Ishikawa (cell line): ENCODE measurements around the gene NRXN3.

Experiments used
- CEBPB ChIP-seq: IDR thresholded peaks from 2 replicates; pipeline ENCODE4 v1.6.1; 2012
- CREB1 ChIP-seq: IDR thresholded peaks from 2 replicates; pipeline ENCODE4 v1.6.1; 2012; ENCODE audit warnings: low read depth
- EGR1 ChIP-seq: IDR thresholded peaks from 2 replicates; pipeline ENCODE4 v1.6.1; 2012
- EP300 ChIP-seq: IDR thresholded peaks from 2 replicates; pipeline ENCODE4 v1.6.1; 2012; ENCODE audit warnings: borderline replicate concordance
- FOXM1 ChIP-seq: IDR thresholded peaks from 2 replicates; pipeline ENCODE4 v1.6.1; 2012; ENCODE audit warnings: low read depth, borderline replicate concordance
- MAX ChIP-seq: IDR thresholded peaks from 2 replicates; pipeline ENCODE4 v1.6.1; 2012
- NFIC ChIP-seq: IDR thresholded peaks from 2 replicates; pipeline ENCODE4 v1.6.1; 2012
- RAD21 ChIP-seq: IDR thresholded peaks from 2 replicates; pipeline ENCODE4 v1.6.1; 2012; ENCODE audit warnings: low read depth
- REST ChIP-seq: IDR thresholded peaks from 2 replicates; pipeline ENCODE4 v1.6.1; 2012; ENCODE audit warnings: low read depth, mild to moderate bottlenecking
- TAF1 ChIP-seq: IDR thresholded peaks from 2 replicates; pipeline ENCODE4 v1.6.1; 2012; ENCODE audit warnings: low read depth, mild to moderate bottlenecking
- TCF12 ChIP-seq: IDR thresholded peaks from 2 replicates; pipeline ENCODE4 v1.6.1; 2012; ENCODE audit warnings: low read depth
- TEAD4 ChIP-seq: IDR thresholded peaks from 2 replicates; pipeline ENCODE4 v1.6.1; 2012
- USF1 ChIP-seq: IDR thresholded peaks from 2 replicates; pipeline ENCODE4 v1.6.1; 2012
- YY1 ChIP-seq: IDR thresholded peaks from 2 replicates; pipeline ENCODE4 v1.6.1; 2012; ENCODE audit warnings: low read depth
- ZBTB7A ChIP-seq: IDR thresholded peaks from 2 replicates; pipeline ENCODE4 v1.6.1; 2012; ENCODE audit warnings: low read depth

The NRXN3 gene

GRCh38 chr14:79298373-79298772 lies 1128.2 kb downstream of the NRXN3 start:
- TF ChIP-seq TCF12 (no peak), RAD21 (no peak), USF1 (no peak), NFIC (no peak), REST (no peak), TEAD4 (no peak), FOXM1 (no peak), ZBTB7A (no peak), EP300 (no peak), TAF1 (no peak)

GRCh38 chr14:79299162-79299561 lies 1129.0 kb downstream of the NRXN3 start:
- no peak for TF ChIP-seq NFIC
- TF ChIP-seq YY1: no peak
- no peak for TF ChIP-seq ZBTB7A
- no peak for TF ChIP-seq MAX
- no peak for TF ChIP-seq REST
- TF ChIP-seq CREB1: no peak
- no peak for TF ChIP-seq TAF1
- TF ChIP-seq TCF12: no peak
- TF ChIP-seq RAD21: no peak

- TF ChIP-seq EGR1 (no peak), EP300 (no peak), RAD21 (no peak), TEAD4 (no peak), CREB1 (no peak), FOXM1 (no peak), REST (no peak), USF1 (no peak)
Measured at GRCh38 chr14:79304279-79304678, 1134.1 kb downstream of the NRXN3 start.

GRCh38 chr14:79306546-79306945 lies 1136.4 kb downstream of the NRXN3 start:
- no peak for TF ChIP-seq TCF12
- no peak for TF ChIP-seq YY1
- TF ChIP-seq RAD21: no peak
- no peak for TF ChIP-seq USF1
- TF ChIP-seq ZBTB7A: no peak
- no peak for TF ChIP-seq EP300
- no peak for TF ChIP-seq MAX
- TF ChIP-seq CREB1: no peak
- TF ChIP-seq TEAD4: no peak
- TF ChIP-seq FOXM1: no peak
- no peak for TF ChIP-seq REST
- no peak for TF ChIP-seq EGR1
- no peak for TF ChIP-seq CEBPB
- no peak for TF ChIP-seq TAF1
- no peak for TF ChIP-seq NFIC
